Rectal smooth muscle tissue (tissue), 1 donor: ENCODE data around the gene TAAR2.
"Not testable (repeated sequence)": the region's sequence is repeated elsewhere in the genome, so short reads cannot be mapped to it uniquely, and the experiment has no call there.

ENCODE experiments used
- H3K27ac ChIP-seq: one replicate; pipeline ENCODE4 v1.7.0; 2013; ENCODE audit warnings: low read depth, low read length, inconsistent platforms
- H3K27me3 ChIP-seq: one replicate; pipeline ENCODE4 v1.7.0; 2013; ENCODE audit warnings: low read length; ENCODE audit not compliant: control insufficient read depth, insufficient read depth
- H3K36me3 ChIP-seq: one replicate; pipeline ENCODE4 v1.7.0; 2013; ENCODE audit warnings: low read length; ENCODE audit not compliant: control insufficient read depth, insufficient read depth
- H3K4me1 ChIP-seq: one replicate; pipeline ENCODE4 v1.7.0; 2013; ENCODE audit warnings: low read length; ENCODE audit not compliant: control insufficient read depth, insufficient read depth
- H3K4me3 ChIP-seq: one replicate; pipeline ENCODE4 v1.7.0; 2013; ENCODE audit warnings: low read length
- H3K9ac ChIP-seq: one replicate; pipeline ENCODE4 v1.7.0; 2013; ENCODE audit warnings: low read length

TAAR2 gene

GRCh38 chr6:132648356-132648755, 24.3 kb upstream of the TAAR2 start:
- Histone ChIP-seq H3K4me3 (no peak overlapping the region), H3K36me3 (no peaks in the 10 kb centered on the region), H3K27me3 (no peaks in the 10 kb centered on the region), H3K9ac (no peak overlapping the region), H3K4me1 (no peaks in the 10 kb centered on the region), H3K27ac (no peak overlapping the region)

GRCh38 chr6:132643547-132643946, 19.5 kb upstream of the TAAR2 start:
- Histone ChIP-seq H3K4me1 (no peaks in the 10 kb centered on the region), H3K4me3 (no peak overlapping the region), H3K27ac (no peak overlapping the region), H3K36me3 (no peaks in the 10 kb centered on the region), H3K9ac (no peak overlapping the region), H3K27me3 (no peaks in the 10 kb centered on the region)

GRCh38 chr6:132637135-132637534, 13.1 kb upstream of the TAAR2 start:
- H3K27me3 ChIP-seq, H3K9ac ChIP-seq: not testable (repeated sequence)

GRCh38 chr6:132635906-132636305, 11.8 kb upstream of the TAAR2 start:
- not testable (repeated sequence) for H3K27me3 ChIP-seq, H3K27ac ChIP-seq, H3K4me3 ChIP-seq, H3K4me1 ChIP-seq, H3K9ac ChIP-seq, H3K36me3 ChIP-seq

More at GRCh38 chr6:132637135-132637534, 13.1 kb upstream of the TAAR2 start:
- not testable (repeated sequence) for H3K4me3 ChIP-seq, H3K27ac ChIP-seq, H3K36me3 ChIP-seq, H3K4me1 ChIP-seq

GRCh38 chr6:132635288-132635687, 11.2 kb upstream of the TAAR2 start:
- not testable (repeated sequence) for H3K4me1 ChIP-seq, H3K27me3 ChIP-seq, H3K4me3 ChIP-seq, H3K36me3 ChIP-seq, H3K9ac ChIP-seq, H3K27ac ChIP-seq

GRCh38 chr6:132634796-132635195, 10.7 kb upstream of the TAAR2 start:
- no peak overlapping the region for H3K9ac ChIP-seq

GRCh38 chr6:132633362-132633761, 9.3 kb upstream of the TAAR2 start:
- H3K27ac ChIP-seq: no peak overlapping the region
- H3K4me1 ChIP-seq: no peaks in the 10 kb centered on the region
- H3K9ac ChIP-seq: no peak overlapping the region
- H3K4me3 ChIP-seq: no peak overlapping the region
- no peaks in the 10 kb centered on the region for H3K27me3 ChIP-seq
- no peaks in the 10 kb centered on the region for H3K36me3 ChIP-seq

More at GRCh38 chr6:132634796-132635195, 10.7 kb upstream of the TAAR2 start:
- Histone ChIP-seq H3K27me3 (no peaks in the 10 kb centered on the region), H3K4me1 (no peaks in the 10 kb centered on the region), H3K27ac (no peak overlapping the region), H3K4me3 (no peak overlapping the region), H3K36me3 (no peaks in the 10 kb centered on the region)

GRCh38 chr6:132623106-132623845, 799 bp downstream of the TAAR2 start:
- Histone ChIP-seq H3K4me1 (no peaks in the 10 kb centered on the region), H3K36me3 (no peaks in the 10 kb centered on the region), H3K4me3 (no peak overlapping the region), H3K27ac (no peak overlapping the region), H3K27me3 (no peaks in the 10 kb centered on the region), H3K9ac (no peak overlapping the region)

GRCh38 chr6:132616677-132617076, 7.4 kb downstream of the TAAR2 start:
- H3K4me3 ChIP-seq: no peak overlapping the region
- H3K27ac ChIP-seq: no peak overlapping the region
- no peak overlapping the region for H3K9ac ChIP-seq
- H3K27me3 ChIP-seq: no peaks in the 10 kb centered on the region
- no peaks in the 10 kb centered on the region for H3K36me3 ChIP-seq
- no peaks in the 10 kb centered on the region for H3K4me1 ChIP-seq

- Histone ChIP-seq H3K9ac (no peak overlapping the region), H3K4me3 (no peak overlapping the region)
Measured at GRCh38 chr6:132614554-132614953, 9.5 kb downstream of the TAAR2 start.

GRCh38 chr6:132612449-132613108, 11.5 kb downstream of the TAAR2 start:
- Histone ChIP-seq H3K27ac (no peak overlapping the region), H3K4me3 (no peak overlapping the region), H3K9ac (no peak overlapping the region), H3K4me1 (no peaks in the 10 kb centered on the region), H3K27me3 (no peaks in the 10 kb centered on the region), H3K36me3 (no peaks in the 10 kb centered on the region)

More at GRCh38 chr6:132614554-132614953, 9.5 kb downstream of the TAAR2 start:
- Histone ChIP-seq H3K4me1 (no peaks in the 10 kb centered on the region), H3K27ac (no peak overlapping the region), H3K36me3 (no peaks in the 10 kb centered on the region), H3K27me3 (no peaks in the 10 kb centered on the region)

GRCh38 chr6:132611616-132612015, 12.5 kb downstream of the TAAR2 start:
- H3K36me3 ChIP-seq: no peaks in the 10 kb centered on the region
- no peak overlapping the region for H3K9ac ChIP-seq
- no peak overlapping the region for H3K4me3 ChIP-seq
- no peaks in the 10 kb centered on the region for H3K4me1 ChIP-seq
- no peak overlapping the region for H3K27ac ChIP-seq
- no peaks in the 10 kb centered on the region for H3K27me3 ChIP-seq
